Smooth muscle cell of the brain vasculature (primary cell): ENCODE results near the gene MTF2.

Source experiments
- DNase-seq: peaks from one replicate; pipeline ENCODE4 v3.0.0-alpha.2; 2012; ENCODE audit warnings: low read depth, low spot score

Gene MTF2

GRCh38 chr1:93083979-93084378 lies 4.9 kb downstream of the MTF2 start:
- DNase-seq, result no peak

GRCh38 chr1:93087532-93087931 lies 8.4 kb downstream of the MTF2 start:
- no peak for DNase-seq

GRCh38 chr1:93093332-93094006 lies 14.4 kb downstream of the MTF2 start:
- no peak for DNase-seq

GRCh38 chr1:93095804-93096585 lies 16.9 kb downstream of the MTF2 start:
- DNase-seq, result no peak

GRCh38 chr1:93102142-93102541 lies 23.1 kb downstream of the MTF2 start:
- no peak for DNase-seq

- DNase-seq, result no peak
Observed at GRCh38 chr1:93106226-93106625, 27.1 kb downstream of the MTF2 start.

GRCh38 chr1:93107395-93107794 lies 28.3 kb downstream of the MTF2 start:
- DNase-seq, result no peak

- DNase-seq, result no peak
Observed at GRCh38 chr1:93108335-93108734, 29.3 kb downstream of the MTF2 start.

- no peak for DNase-seq
Observed at GRCh38 chr1:93109578-93109977, 30.5 kb downstream of the MTF2 start.

- DNase-seq, result no peak
Observed at GRCh38 chr1:93111065-93111464, 32.0 kb downstream of the MTF2 start.

- no peak for DNase-seq
Observed at GRCh38 chr1:93111561-93111960, 32.5 kb downstream of the MTF2 start.

GRCh38 chr1:93113127-93113526 lies 34.0 kb downstream of the MTF2 start:
- no peak for DNase-seq

GRCh38 chr1:93114391-93114790 lies 35.3 kb downstream of the MTF2 start:
- no peak for DNase-seq

- no peak for DNase-seq
Observed at GRCh38 chr1:93120614-93121013, 41.5 kb downstream of the MTF2 start.

GRCh38 chr1:93123201-93123783 lies 44.2 kb downstream of the MTF2 start:
- no peak for DNase-seq

GRCh38 chr1:93124556-93125355 lies 45.7 kb downstream of the MTF2 start:
- DNase-seq, result no peak

- no peak for DNase-seq
Observed at GRCh38 chr1:93129507-93130099, 50.5 kb downstream of the MTF2 start.

- no peak for DNase-seq
Observed at GRCh38 chr1:93132638-93133037, 53.6 kb downstream of the MTF2 start.

- DNase-seq, result no peak
Observed at GRCh38 chr1:93136445-93136844, 57.4 kb downstream of the MTF2 start.

- DNase-seq, result no peak
Observed at GRCh38 chr1:93137604-93138292, 58.7 kb downstream of the MTF2 start.

- no peak for DNase-seq
Observed at GRCh38 chr1:93140106-93140505, 61.0 kb downstream of the MTF2 start.
